GM12801 (cell line): ENCODE data around the gene AAK1.

ENCODE experiments used
- TF ChIP-seq, protein P1 (sequence below): IDR thresholded peaks from one replicate; pipeline ENCODE4 v1.5.1; 2011; ENCODE audit warnings: control low read depth; ENCODE audit not compliant: insufficient read length; ENCODE audit errors: extremely low read depth

AAK1 gene

DNA sequence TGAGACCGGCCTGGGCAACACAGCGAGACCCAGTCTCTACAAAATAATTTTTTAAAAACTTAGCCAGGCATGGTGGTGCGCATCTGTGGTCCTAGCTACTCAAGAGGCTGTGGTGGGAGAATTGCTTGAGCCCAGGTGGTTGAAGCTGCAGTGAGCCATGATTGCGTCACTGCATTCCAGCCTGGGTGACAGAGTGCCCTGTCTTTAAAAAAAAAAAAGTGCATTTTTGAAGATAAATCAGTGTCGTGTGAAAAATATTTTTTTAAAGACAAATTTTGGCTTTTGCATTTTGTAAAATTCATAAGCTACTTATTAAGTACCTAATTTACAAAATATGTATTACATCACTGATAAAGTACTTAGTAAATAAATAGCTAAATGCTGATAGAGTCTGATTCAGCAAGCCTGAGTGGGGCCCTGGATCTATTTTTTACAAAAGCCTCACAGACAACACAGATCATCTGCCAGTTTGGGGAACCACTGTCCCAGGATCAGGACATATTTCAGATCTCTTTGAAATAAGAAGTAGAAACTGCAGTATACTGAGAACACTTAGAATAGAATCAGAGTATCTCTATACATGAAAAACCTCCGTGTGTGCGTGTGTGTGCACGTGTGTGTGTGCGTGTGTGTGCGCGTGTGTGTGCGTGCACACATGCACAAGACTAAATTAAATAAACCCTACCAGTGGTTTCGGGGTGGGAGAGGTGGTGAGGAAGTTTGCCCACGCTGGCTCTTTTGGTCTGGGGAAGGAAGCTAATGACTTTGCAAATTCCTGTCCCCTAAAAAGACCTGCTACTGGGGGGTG, 61.6 kb downstream of the AAK1 start:
- TF ChIP-seq, protein P1, sequence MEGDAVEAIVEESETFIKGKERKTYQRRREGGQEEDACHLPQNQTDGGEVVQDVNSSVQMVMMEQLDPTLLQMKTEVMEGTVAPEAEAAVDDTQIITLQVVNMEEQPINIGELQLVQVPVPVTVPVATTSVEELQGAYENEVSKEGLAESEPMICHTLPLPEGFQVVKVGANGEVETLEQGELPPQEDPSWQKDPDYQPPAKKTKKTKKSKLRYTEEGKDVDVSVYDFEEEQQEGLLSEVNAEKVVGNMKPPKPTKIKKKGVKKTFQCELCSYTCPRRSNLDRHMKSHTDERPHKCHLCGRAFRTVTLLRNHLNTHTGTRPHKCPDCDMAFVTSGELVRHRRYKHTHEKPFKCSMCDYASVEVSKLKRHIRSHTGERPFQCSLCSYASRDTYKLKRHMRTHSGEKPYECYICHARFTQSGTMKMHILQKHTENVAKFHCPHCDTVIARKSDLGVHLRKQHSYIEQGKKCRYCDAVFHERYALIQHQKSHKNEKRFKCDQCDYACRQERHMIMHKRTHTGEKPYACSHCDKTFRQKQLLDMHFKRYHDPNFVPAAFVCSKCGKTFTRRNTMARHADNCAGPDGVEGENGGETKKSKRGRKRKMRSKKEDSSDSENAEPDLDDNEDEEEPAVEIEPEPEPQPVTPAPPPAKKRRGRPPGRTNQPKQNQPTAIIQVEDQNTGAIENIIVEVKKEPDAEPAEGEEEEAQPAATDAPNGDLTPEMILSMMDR: no peak

DNA sequence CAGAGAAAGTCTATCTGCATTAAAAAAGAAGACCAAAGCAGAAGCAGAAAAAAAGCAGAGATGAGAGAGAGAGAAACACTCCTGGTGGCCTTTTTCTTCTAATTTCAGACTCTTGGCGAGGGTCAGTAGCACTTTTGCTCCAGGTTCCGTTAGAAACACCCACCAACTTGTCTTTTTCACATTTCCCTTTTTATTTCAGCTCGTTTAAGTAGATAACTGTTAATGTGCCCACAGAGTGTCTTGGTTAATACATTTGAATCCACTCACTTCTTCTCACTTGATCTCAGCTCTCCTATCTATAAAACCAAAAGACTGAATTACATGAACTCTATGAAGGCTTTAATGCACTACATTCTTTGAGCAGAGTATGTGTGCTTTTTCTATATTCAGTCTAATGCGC, 63.1 kb downstream of the AAK1 start:
- TF ChIP-seq, protein P1: no peak

DNA sequence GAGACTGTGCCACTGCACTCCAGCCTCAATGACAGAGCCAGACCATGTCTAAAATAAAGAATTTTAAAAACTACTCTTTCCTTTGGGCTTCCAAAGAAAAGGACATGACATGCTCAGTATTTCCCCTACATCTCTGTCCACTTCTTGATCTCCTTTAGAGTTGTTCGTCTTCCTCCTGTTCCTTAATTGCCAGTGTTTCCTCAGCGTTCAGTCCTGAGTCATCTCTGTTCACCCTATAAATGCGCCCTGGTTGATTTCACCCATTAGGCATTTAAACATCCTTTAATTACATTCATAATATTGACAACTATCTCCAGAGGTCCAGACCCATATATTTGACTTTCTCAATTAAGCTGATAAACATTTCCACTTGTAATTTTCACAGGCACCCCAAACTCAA, 64.0 kb downstream of the AAK1 start:
- TF ChIP-seq, protein P1: no peak

DNA sequence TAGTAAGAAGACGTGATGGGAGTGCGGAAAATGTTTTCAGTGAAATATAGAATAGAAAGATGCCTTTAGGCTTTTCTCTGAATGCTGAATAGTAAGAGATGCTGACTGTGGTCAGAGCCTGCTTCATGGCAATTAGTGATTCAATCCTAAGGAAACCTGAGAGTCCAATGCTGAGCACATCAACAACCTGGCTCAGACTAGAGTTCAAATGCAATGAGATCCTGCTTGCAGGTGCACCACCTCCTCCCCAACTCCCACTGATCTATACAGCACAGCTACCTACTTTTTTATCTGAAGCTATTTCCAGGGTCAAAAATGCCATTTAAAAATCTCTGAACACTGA, 65.4 kb downstream of the AAK1 start:
- TF ChIP-seq, protein P1: no peak

DNA sequence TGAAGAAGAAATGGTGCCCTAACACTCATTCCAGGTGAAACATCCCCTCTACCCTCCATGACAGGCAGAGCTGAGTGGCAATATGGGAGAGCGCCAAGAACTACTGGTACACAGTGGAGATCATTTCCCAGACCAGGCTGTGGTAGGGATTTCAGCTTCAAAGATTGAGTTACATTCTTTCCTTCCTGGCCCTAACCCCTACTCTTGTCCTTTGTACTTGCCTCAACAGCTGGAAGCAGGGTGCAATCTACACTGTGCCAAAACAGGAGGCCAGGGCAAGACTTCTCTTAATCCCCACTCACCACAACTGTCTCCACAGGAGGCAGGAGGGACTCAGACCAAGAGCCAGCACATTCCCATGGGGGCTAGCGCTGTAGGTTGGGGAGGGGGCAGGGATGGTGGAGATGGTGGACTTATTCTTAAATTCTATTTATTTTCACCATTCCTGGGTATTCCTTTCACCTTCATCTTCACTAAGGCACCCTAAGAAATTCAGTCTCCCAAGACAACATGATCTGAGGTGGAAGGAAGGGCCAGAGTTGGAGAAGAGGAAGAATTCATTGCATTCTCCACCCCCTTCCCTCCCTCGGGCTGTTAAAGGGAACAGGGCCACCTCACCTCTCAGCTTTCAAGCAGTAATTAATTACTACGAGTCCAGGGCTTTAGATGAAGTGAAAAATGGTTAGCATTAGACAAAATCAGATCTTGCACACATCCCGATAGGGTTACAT, 65.9 kb downstream of the AAK1 start:
- TF ChIP-seq, protein P1: no peak

DNA sequence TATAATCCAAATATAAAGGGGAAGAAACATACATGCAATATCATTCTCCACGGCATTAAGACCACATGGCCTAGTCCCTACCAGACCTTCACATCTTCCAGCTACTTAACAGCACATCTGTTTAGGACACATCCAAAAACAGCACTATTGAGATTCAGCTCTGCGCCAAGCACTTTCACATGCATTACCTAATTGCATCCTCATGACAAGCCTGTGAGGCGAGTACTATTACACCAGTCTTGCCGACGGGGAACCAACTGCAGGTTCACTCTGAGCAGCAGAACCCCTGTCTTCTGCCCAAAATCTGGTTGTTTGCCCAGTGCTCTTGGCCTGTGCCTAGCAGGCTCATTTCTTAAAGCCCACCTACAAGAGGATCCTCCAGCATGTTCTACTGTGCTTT, 66.7 kb downstream of the AAK1 start:
- TF ChIP-seq, protein P1: no peak

DNA sequence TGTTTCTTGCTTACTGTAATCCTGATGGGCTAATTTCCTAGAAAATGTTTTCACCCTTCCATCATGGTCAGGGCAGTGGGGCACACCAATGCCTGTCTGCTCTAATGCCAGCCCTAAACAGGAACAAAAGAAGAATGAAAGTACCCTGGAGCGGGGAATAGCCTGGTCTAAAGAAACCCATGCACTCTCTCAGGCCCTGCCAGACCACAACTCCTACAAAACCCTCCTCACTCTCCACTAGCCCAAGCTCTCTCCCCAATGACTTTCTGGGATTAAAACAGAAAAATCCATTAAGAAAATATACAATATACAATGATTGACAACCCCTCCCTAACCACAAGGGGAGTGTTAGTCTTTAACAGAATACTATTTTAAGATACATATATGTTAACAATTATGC, 67.6 kb downstream of the AAK1 start:
- TF ChIP-seq, protein P1: no peak
